Stimulated activated naive CD4-positive, alpha-beta T cell (primary cell): Measurements from ENCODE around the gene TM9SF4.
A peak's percentile ranks its signal among the peaks of the same experiment; 100 is the strongest.

ENCODE experiments used
- DNase-seq, 6 experiments: peaks; one replicate each; lab custom pipeline; 2025; lab: John Stamatoyannopoulos, UW

TM9SF4 gene

GRCh38 chr20:32109392-32110172, at the start of gene TM9SF4:
Gene TM9SF4, plus strand, starts transcription at chr20:32109714. Its CDS starts 27 bp downstream, at chr20:32109741.
- DNase-seq = peak; percentile 81 to 100 (median 92)

- no peak for DNase-seq
Measured at GRCh38 chr20:32062776-32063170, 46.7 kb upstream of the TM9SF4 start.

GRCh38 chr20:32063695-32064094, 45.8 kb upstream of the TM9SF4 start:
- no peak for DNase-seq

GRCh38 chr20:32064667-32065066, 44.8 kb upstream of the TM9SF4 start:
- no peak for DNase-seq

- DNase-seq = no peak
Measured at GRCh38 chr20:32067234-32067821, 42.2 kb upstream of the TM9SF4 start.

- no peak for DNase-seq
Measured at GRCh38 chr20:32068174-32068573, 41.3 kb upstream of the TM9SF4 start.

- no peak for DNase-seq
Measured at GRCh38 chr20:32069711-32070110, 39.8 kb upstream of the TM9SF4 start.

- no peak for DNase-seq
Measured at GRCh38 chr20:32070282-32070681, 39.2 kb upstream of the TM9SF4 start.

- no peak for DNase-seq
Measured at GRCh38 chr20:32070690-32071213, 38.8 kb upstream of the TM9SF4 start.

- DNase-seq = no peak
Measured at GRCh38 chr20:32071395-32072167, 37.9 kb upstream of the TM9SF4 start.

GRCh38 chr20:32072168-32072750, 37.3 kb upstream of the TM9SF4 start:
- no peak for DNase-seq

- DNase-seq = no peak
Measured at GRCh38 chr20:32075534-32075933, 34.0 kb upstream of the TM9SF4 start.

GRCh38 chr20:32077190-32077589, 32.3 kb upstream of the TM9SF4 start:
- no peak for DNase-seq

GRCh38 chr20:32078322-32078721, 31.2 kb upstream of the TM9SF4 start:
- DNase-seq = no peak

GRCh38 chr20:32078791-32079190, 30.7 kb upstream of the TM9SF4 start:
- no peak for DNase-seq

GRCh38 chr20:32079655-32080109, 29.8 kb upstream of the TM9SF4 start:
- no peak for DNase-seq

GRCh38 chr20:32080783-32081182, 28.7 kb upstream of the TM9SF4 start:
- DNase-seq = no peak

GRCh38 chr20:32083469-32083868, 26.0 kb upstream of the TM9SF4 start:
- DNase-seq = no peak

GRCh38 chr20:32087070-32087469, 22.4 kb upstream of the TM9SF4 start:
- DNase-seq = no peak

GRCh38 chr20:32088759-32089158, 20.8 kb upstream of the TM9SF4 start:
- no peak for DNase-seq

GRCh38 chr20:32089637-32090362, 19.7 kb upstream of the TM9SF4 start:
- no peak for DNase-seq
